ENCODE data around the gene TMEM109. TPM values are rescaled to one million over a fixed set of nuclear protein-coding genes. Genes with fewer than 3 reads are reported as not detected.
A peak's percentile ranks its signal among the peaks of the same experiment; 100 is the strongest.

Gene TMEM109
- total RNA-seq, 2 donors from 2014 or later, result 61.9 to 66.3 TPM

GRCh38 chr11:60891103-60891741 is 22.7 kb upstream of the TMEM109 start:
- no peak for ATAC-seq (replicated peaks in 1 of 2)
- H3K36me3 Mint-ChIP-seq (ENCODE audit: insufficient read depth in 2 of 2), result peaks cover 12 to 25% of the 10 kb centered on the region in 2 donors
- H3K27ac Mint-ChIP-seq, result no peak overlapping the region
- no peak for DNase-seq
- H3K4me1 Mint-ChIP-seq (ENCODE audit: low read depth), result peaks cover 5% of the 10 kb centered on the region
- H3K4me3 Mint-ChIP-seq, result no peak overlapping the region
- H3K27me3 Mint-ChIP-seq (ENCODE audit: low read depth), result no peaks in the 10 kb centered on the region
- H3K9me3 Mint-ChIP-seq, result no peaks in the 10 kb centered on the region

- Mint-ChIP-seq H3K9me3 (no peaks in the 10 kb centered on the region), H3K4me3 (no peak overlapping the region), H3K36me3 (ENCODE audit: insufficient read depth in 2 of 2) (peaks cover 21 to 36% of the 10 kb centered on the region in 2 donors), H3K27ac (no peak overlapping the region), H3K4me1 (ENCODE audit: low read depth) (peaks cover 9% of the 10 kb centered on the region), H3K27me3 (ENCODE audit: low read depth) (no peaks in the 10 kb centered on the region)
- ATAC-seq (replicated peaks in 1 of 2) (no peak), DNase-seq (no peak)
These were observed 18.3 kb upstream of the TMEM109 start for GRCh38 chr11:60895687-60896086.

DNA sequence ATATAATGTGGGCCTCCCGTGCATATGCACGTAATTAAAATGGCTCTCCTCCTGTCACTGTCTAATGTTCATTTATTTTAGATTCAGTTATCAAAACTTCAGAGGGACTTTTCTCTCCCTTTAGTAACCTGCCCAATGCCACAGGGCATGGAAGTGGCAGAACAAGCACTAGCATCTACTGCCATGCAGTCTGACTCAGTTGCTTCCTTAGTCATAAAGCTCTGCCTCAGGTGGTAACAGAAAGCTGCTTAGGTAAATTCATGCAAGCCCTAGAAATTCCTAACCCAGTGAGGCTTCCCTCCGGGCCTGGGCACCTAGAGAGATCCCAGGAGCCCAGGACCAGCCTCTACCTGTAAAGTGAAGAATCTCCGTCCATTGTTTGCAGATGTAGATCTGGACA is 16.5 kb upstream of the TMEM109 start:
- Mint-ChIP-seq H3K27me3 (ENCODE audit: low read depth) (no peaks in the 10 kb centered on the region), H3K9me3 (no peaks in the 10 kb centered on the region), H3K27ac (peak overlapping the region; percentile 22), H3K4me3 (no peak overlapping the region), H3K4me1 (ENCODE audit: low read depth) (peaks cover 9% of the 10 kb centered on the region), H3K36me3 (ENCODE audit: insufficient read depth in 2 of 2) (peaks cover 16 to 34% of the 10 kb centered on the region in 2 donors)
- DNase-seq (no peak), ATAC-seq (replicated peaks in 1 of 2) (no peak)

DNA sequence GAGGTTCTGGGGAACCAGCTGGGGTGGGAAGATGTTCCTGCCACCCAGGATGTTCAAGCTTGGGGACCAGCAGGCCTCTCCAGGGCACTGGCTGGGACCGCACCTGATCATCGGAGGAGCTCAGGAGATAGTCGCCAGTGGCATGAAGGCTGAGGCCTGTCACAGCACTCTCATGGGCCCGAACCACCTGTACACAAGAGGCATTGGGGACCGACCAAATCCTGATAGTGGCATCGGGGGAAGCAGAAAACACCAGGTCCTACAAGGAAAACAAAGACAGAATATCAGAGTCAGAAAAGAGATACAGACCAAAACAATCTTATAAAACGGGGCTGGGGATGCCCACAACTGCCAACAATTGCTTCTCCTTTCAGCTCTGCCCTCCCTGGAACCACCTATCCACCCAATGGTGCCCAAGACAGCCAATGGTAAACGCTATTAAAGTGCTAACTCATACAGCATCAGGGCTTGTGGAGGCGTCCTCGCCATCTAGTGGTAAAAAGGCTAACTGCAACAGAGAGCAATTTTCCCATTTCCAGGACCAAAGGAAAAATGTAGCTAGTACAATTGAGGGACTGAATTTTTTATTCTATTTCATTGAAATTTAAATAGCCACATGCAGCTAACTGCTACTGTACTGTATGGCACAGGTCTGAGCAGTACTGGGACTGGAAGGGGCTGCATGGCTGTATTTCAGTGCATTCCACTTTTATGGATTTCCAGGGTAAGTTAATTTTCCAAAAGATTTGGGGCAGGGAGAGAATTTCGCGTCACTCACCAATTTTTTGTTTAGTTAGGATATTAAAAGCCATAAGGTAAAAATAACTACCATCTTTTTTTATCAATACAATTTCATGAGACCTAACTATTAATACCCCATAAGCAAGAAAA is 14.7 kb upstream of the TMEM109 start:
- DNase-seq (peak in 1 of 2 donors; percentile 31), ATAC-seq (replicated peaks in 1 of 2) (peak; percentile 56 to 64)
- Mint-ChIP-seq H3K36me3 (ENCODE audit: insufficient read depth in 2 of 2) (peaks cover 14 to 29% of the 10 kb centered on the region in 2 donors), H3K4me3 (no peak overlapping the region), H3K9me3 (no peaks in the 10 kb centered on the region), H3K4me1 (ENCODE audit: low read depth) (peaks cover 20% of the 10 kb centered on the region), H3K27me3 (ENCODE audit: low read depth) (no peaks in the 10 kb centered on the region), H3K27ac (peak overlapping the region; percentile 32)

DNA sequence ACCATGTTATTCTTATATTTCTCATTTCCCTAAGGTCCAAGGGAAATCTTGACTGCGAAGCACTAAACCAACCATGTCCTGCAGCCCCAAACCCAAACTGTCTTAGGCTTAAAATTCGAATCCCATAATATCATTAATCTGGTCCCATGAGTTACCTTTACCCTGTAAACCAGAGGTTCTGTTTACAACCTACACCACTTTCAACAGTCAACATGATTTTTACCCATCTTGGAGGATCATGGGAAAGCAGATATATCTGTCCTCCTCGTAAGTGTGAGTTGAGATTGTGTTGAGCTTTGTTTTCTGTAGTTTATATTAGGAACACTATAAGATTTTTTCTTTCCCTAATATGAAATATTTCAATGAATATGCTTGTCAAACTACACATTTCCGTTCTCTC is 14.0 kb upstream of the TMEM109 start:
- Mint-ChIP-seq H3K4me3 (no peak overlapping the region), H3K4me1 (ENCODE audit: low read depth) (peaks cover 22% of the 10 kb centered on the region), H3K27me3 (ENCODE audit: low read depth) (no peaks in the 10 kb centered on the region), H3K9me3 (no peaks in the 10 kb centered on the region), H3K36me3 (ENCODE audit: insufficient read depth in 2 of 2) (peaks cover 12 to 26% of the 10 kb centered on the region in 2 donors), H3K27ac (no peak overlapping the region)
- DNase-seq, result no peak
- no peak for ATAC-seq (replicated peaks in 1 of 2)

- Mint-ChIP-seq H3K9me3 (no peaks in the 10 kb centered on the region), H3K4me1 (ENCODE audit: low read depth) (peaks cover 30% of the 10 kb centered on the region), H3K4me3 (no peak overlapping the region), H3K27me3 (ENCODE audit: low read depth) (no peaks in the 10 kb centered on the region), H3K36me3 (ENCODE audit: insufficient read depth in 2 of 2) (peaks cover 10 to 19% of the 10 kb centered on the region in 2 donors), H3K27ac (no peak overlapping the region)
- no peak for DNase-seq
- ATAC-seq (replicated peaks in 1 of 2), result no peak
These were observed 13.1 kb upstream of the TMEM109 start for GRCh38 chr11:60900673-60901404.

- Mint-ChIP-seq H3K36me3 (ENCODE audit: insufficient read depth in 2 of 2) (peaks cover 8 to 10% of the 10 kb centered on the region in 2 donors), H3K27me3 (ENCODE audit: low read depth) (no peaks in the 10 kb centered on the region), H3K27ac (no peak overlapping the region), H3K4me3 (no peak overlapping the region), H3K4me1 (ENCODE audit: low read depth) (peaks cover 38% of the 10 kb centered on the region), H3K9me3 (no peaks in the 10 kb centered on the region)
- no peak for DNase-seq
- no peak for ATAC-seq (replicated peaks in 1 of 2)
These were observed 11.3 kb upstream of the TMEM109 start for GRCh38 chr11:60902625-60903024.

GRCh38 chr11:60905047-60905446 is 8.9 kb upstream of the TMEM109 start:
- H3K9me3 Mint-ChIP-seq, result peaks cover 2 to 9% of the 10 kb centered on the region in 2 donors
- DNase-seq (no peak), ATAC-seq (replicated peaks in 1 of 2) (no peak)
- H3K36me3 Mint-ChIP-seq (ENCODE audit: insufficient read depth in 2 of 2), result peaks cover 7% of the 10 kb centered on the region in 2 donors
- no peaks in the 10 kb centered on the region for H3K27me3 Mint-ChIP-seq (ENCODE audit: low read depth)
- H3K27ac Mint-ChIP-seq, result peak overlapping the region; percentile 93
- H3K4me3 Mint-ChIP-seq, result peak overlapping the region; percentile 92 to 95
- peaks cover 46% of the 10 kb centered on the region for H3K4me1 Mint-ChIP-seq (ENCODE audit: low read depth)

DNA sequence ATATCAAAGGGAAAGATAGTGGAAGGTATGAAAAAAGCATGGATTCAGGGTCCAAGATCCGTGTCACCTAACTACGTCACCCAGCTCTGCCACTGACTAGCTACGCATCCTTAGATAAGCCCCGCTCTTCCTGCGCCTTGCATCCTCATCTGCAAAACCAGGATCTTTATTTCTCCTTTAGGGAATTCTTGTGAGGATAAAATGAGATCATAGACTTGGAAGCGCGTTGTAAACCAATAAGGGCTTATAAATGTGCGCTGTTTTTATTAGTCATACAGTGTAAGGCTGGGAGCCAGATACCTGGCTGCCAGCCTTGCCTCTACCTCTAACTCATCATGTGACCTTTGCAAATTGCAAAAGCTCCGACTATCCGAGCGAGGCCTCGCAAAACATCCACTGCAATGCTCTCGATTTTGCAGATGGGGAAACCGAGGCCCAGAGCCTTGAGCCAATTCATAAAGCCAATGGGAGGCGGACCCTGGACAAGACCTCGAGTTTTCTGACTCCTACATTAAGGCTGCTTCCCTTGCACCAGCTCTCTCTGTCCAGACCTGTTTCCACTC is 8.3 kb upstream of the TMEM109 start:
- peaks cover 52% of the 10 kb centered on the region for H3K4me1 Mint-ChIP-seq (ENCODE audit: low read depth)
- peaks cover 7 to 8% of the 10 kb centered on the region in 2 donors for H3K36me3 Mint-ChIP-seq (ENCODE audit: insufficient read depth in 2 of 2)
- no peaks in the 10 kb centered on the region for H3K27me3 Mint-ChIP-seq (ENCODE audit: low read depth)
- peak in 1 of 2 donors; percentile 19 for ATAC-seq (replicated peaks in 1 of 2)
- H3K4me3 Mint-ChIP-seq, result peak overlapping the region; percentile 92 to 95
- H3K27ac Mint-ChIP-seq, result peak overlapping the region; percentile 93
- H3K9me3 Mint-ChIP-seq, result peaks cover 2 to 9% of the 10 kb centered on the region in 2 donors
- DNase-seq, result peak; percentile 8 to 19

DNA sequence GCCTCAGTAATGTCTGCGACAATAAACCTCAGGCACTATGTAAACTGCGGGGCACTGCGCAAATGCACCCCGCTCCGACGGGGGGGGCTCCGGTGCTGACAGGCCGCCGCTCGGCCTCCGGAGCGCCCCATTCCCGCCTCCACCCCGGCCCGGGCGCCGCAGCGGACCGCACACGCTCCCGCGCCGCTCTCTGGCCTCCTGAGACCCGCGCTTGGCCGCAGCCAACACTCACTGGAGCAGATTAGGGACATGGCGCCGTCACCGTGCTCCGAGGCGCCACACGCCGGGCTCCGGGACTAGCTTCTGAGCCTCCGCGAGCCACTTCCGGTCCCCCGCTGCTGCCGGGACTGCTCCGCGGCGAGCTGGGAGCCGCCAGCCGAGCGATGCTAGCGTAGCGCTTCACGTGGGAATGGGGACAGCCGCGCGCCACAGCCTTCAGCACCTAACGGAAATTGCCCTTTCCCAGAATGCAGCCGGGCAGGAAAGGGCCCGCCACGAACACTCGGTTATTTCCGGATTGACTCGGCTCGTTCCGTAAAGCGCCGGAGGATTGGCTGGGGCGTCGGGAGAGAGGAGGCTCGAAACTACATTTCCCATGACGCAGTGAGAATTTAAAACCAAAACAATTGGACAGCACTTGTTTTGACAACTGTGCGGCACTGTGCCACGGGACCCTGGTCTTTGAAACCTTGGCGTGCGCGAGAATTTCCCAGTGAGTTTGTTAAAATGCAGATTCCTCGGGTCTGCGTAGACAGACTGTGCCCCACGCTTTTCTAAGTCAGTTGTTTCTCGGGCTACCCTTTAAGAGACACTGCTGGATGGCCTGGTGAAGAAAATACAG is 7.6 kb upstream of the TMEM109 start, which contains the start of gene PRPF19:
Gene PRPF19 (minus strand): TSS at position 454 of the 841 bp plus-strand sequence. CDS start 203 bp downstream, at position 251.
- peak within 1 kb of the TSS; percentile 92 to 95 for H3K4me3 Mint-ChIP-seq
- no peaks in the 10 kb centered on the region for H3K27me3 Mint-ChIP-seq (ENCODE audit: low read depth)
- H3K9me3 Mint-ChIP-seq, result peaks cover 2 to 9% of the 10 kb centered on the region in 2 donors
- H3K36me3 Mint-ChIP-seq (ENCODE audit: insufficient read depth in 2 of 2), result peaks cover 7 to 11% of the 10 kb centered on the region in 2 donors
- DNase-seq, result peak; percentile 98 to 99
- peak within 1 kb of the TSS; percentile 96 for H3K27ac Mint-ChIP-seq
- H3K4me1 Mint-ChIP-seq (ENCODE audit: low read depth), result peaks cover 59% of the 10 kb centered on the region
- ATAC-seq (replicated peaks in 1 of 2), result peak; percentile 92 to 93

GRCh38 chr11:60908803-60909202 is 5.2 kb upstream of the TMEM109 start:
- peaks cover 7 to 11% of the 10 kb centered on the region in 2 donors for H3K36me3 Mint-ChIP-seq (ENCODE audit: insufficient read depth in 2 of 2)
- ATAC-seq (replicated peaks in 1 of 2), result no peak
- H3K4me1 Mint-ChIP-seq (ENCODE audit: low read depth), result peaks cover 75% of the 10 kb centered on the region
- no peak for DNase-seq
- H3K9me3 Mint-ChIP-seq, result peaks cover 2 to 9% of the 10 kb centered on the region in 2 donors
- H3K27me3 Mint-ChIP-seq (ENCODE audit: low read depth), result no peaks in the 10 kb centered on the region
- H3K4me3 Mint-ChIP-seq, result no peak overlapping the region
- no peak overlapping the region for H3K27ac Mint-ChIP-seq

Measured in activated T-cell treated with anti-CD3 and anti-CD28 coated beads, Interleukin-2, amount 50 U/mL, for 72 hours (primary cell).